SJCRH30 (cell line): ENCODE data around the gene MAP4K4. TPM values are rescaled to one million over a fixed set of nuclear protein-coding genes. Genes with fewer than 3 reads are reported as not detected.

Source experiments
- DNase-seq, 2 experiments: peaks; one replicate each; pipeline ENCODE4 v3.0.0-alpha.2; 2015 to 2020
- H3K27ac ChIP-seq: fragments of 250-450 bp; sonication (Bioruptor Pico); 2 replicates; pipeline ENCODE4 v1.5.1; 2020; ENCODE audit warnings: mild to moderate bottlenecking, moderate library complexity
- H3K27me3 ChIP-seq: fragments of 250-450 bp; sonication (Bioruptor Pico); 2 replicates; pipeline ENCODE4 v1.5.1; 2020; ENCODE audit warnings: mild to moderate bottlenecking, moderate library complexity
- H3K36me3 ChIP-seq: fragments of 250-450 bp; sonication (Bioruptor Pico); 2 replicates; pipeline ENCODE4 v1.5.1; 2020; ENCODE audit warnings: mild to moderate bottlenecking, moderate library complexity
- H3K4me1 ChIP-seq: fragments of 250-450 bp; sonication (Bioruptor Pico); 2 replicates; pipeline ENCODE4 v1.5.1; 2020; ENCODE audit warnings: mild to moderate bottlenecking, moderate library complexity
- H3K4me3 ChIP-seq: fragments of 250-450 bp; sonication (Bioruptor Pico); 2 replicates; pipeline ENCODE4 v1.5.1; 2020; ENCODE audit warnings: mild to moderate bottlenecking, moderate library complexity
- H3K9me3 ChIP-seq: fragments of 250-450 bp; sonication (Bioruptor Pico); replicated peaks from 2 replicates; pipeline ENCODE4 v1.5.1; 2020; ENCODE audit warnings: mild to moderate bottlenecking, moderate library complexity
- total RNA-seq: library from RNA; depleted of rRNA; stranded (reverse); fragments of >200 nt; shearing (Covaris generic); gene quantifications from 2 replicates; pipeline ENCODE4 v1.2.3, GENCODE V29; 2014

Gene MAP4K4
- total RNA-seq, 1 experiment from 2014 or later = 139 TPM

GRCh38 chr2:101855776-101856175 is 158.3 kb downstream of the MAP4K4 start:
- H3K9me3 ChIP-seq = no peaks in the 10 kb centered on the region
- peaks cover 62% of the 10 kb centered on the region for H3K36me3 ChIP-seq
- H3K27ac ChIP-seq = no peak overlapping the region

GRCh38 chr2:101858246-101858645 is 160.7 kb downstream of the MAP4K4 start:
- H3K36me3 ChIP-seq = peaks cover 56% of the 10 kb centered on the region
- H3K4me3 ChIP-seq = no peak overlapping the region

More at GRCh38 chr2:101855776-101856175, 158.3 kb downstream of the MAP4K4 start:
- no peak overlapping the region for H3K4me3 ChIP-seq
- no peak for DNase-seq
- H3K4me1 ChIP-seq = no peaks in the 10 kb centered on the region; the same call in 1 of the 2 replicates
- H3K27me3 ChIP-seq = no peaks in the 10 kb centered on the region

GRCh38 chr2:101858910-101859309 is 161.4 kb downstream of the MAP4K4 start:
- H3K36me3 ChIP-seq = peaks cover 55% of the 10 kb centered on the region
- no peaks in the 10 kb centered on the region for H3K9me3 ChIP-seq
- DNase-seq = no peak
- no peaks in the 10 kb centered on the region for H3K27me3 ChIP-seq
- no peak overlapping the region for H3K4me3 ChIP-seq
- no peak overlapping the region for H3K27ac ChIP-seq
- H3K4me1 ChIP-seq = no peaks in the 10 kb centered on the region; the same call in 1 of the 2 replicates

More at GRCh38 chr2:101858246-101858645, 160.7 kb downstream of the MAP4K4 start:
- Histone ChIP-seq H3K27me3 (no peaks in the 10 kb centered on the region), H3K27ac (no peak overlapping the region), H3K9me3 (no peaks in the 10 kb centered on the region), H3K4me1 (no peaks in the 10 kb centered on the region; the same call in 1 of the 2 replicates)
- DNase-seq = no peak

GRCh38 chr2:101859604-101860003 is 162.1 kb downstream of the MAP4K4 start:
- H3K9me3 ChIP-seq = no peaks in the 10 kb centered on the region
- peaks cover 55% of the 10 kb centered on the region for H3K36me3 ChIP-seq
- no peak for DNase-seq
- no peaks in the 10 kb centered on the region for H3K27me3 ChIP-seq
- H3K27ac ChIP-seq = no peak overlapping the region
- H3K4me3 ChIP-seq = no peak overlapping the region
- H3K4me1 ChIP-seq = no peaks in the 10 kb centered on the region; the same call in 1 of the 2 replicates

GRCh38 chr2:101860157-101860556 is 162.7 kb downstream of the MAP4K4 start:
- Histone ChIP-seq H3K27ac (no peak overlapping the region), H3K4me1 (no peaks in the 10 kb centered on the region; the same call in 1 of the 2 replicates), H3K36me3 (peaks cover 56% of the 10 kb centered on the region), H3K9me3 (no peaks in the 10 kb centered on the region), H3K27me3 (no peaks in the 10 kb centered on the region), H3K4me3 (no peak overlapping the region)
- DNase-seq = no peak

- Histone ChIP-seq H3K4me1 (no peaks in the 10 kb centered on the region; the same call in 1 of the 2 replicates), H3K4me3 (no peak overlapping the region), H3K27me3 (no peaks in the 10 kb centered on the region), H3K9me3 (no peaks in the 10 kb centered on the region), H3K27ac (no peak overlapping the region), H3K36me3 (peaks cover 56% of the 10 kb centered on the region)
- no peak for DNase-seq
Measured at GRCh38 chr2:101860782-101861181, 163.3 kb downstream of the MAP4K4 start.

- H3K9me3 ChIP-seq = no peaks in the 10 kb centered on the region
- H3K27ac ChIP-seq = no peak overlapping the region
- H3K4me3 ChIP-seq = no peak overlapping the region
- H3K4me1 ChIP-seq = no peaks in the 10 kb centered on the region; the same call in 1 of the 2 replicates
- DNase-seq = no peak
- peaks cover 56% of the 10 kb centered on the region for H3K36me3 ChIP-seq
- no peaks in the 10 kb centered on the region for H3K27me3 ChIP-seq
Measured at GRCh38 chr2:101861382-101861781, 163.9 kb downstream of the MAP4K4 start.

GRCh38 chr2:101863534-101863933 is 166.0 kb downstream of the MAP4K4 start:
- Histone ChIP-seq H3K9me3 (no peaks in the 10 kb centered on the region), H3K27me3 (no peaks in the 10 kb centered on the region), H3K36me3 (peaks cover 55% of the 10 kb centered on the region), H3K4me1 (no peaks in the 10 kb centered on the region), H3K4me3 (no peak overlapping the region), H3K27ac (no peak overlapping the region)
- no peak for DNase-seq

- no peak overlapping the region for H3K4me3 ChIP-seq
- no peaks in the 10 kb centered on the region for H3K27me3 ChIP-seq
- H3K27ac ChIP-seq = no peak overlapping the region
- no peak for DNase-seq
- H3K36me3 ChIP-seq = peaks cover 52% of the 10 kb centered on the region
- H3K4me1 ChIP-seq = no peaks in the 10 kb centered on the region
- no peaks in the 10 kb centered on the region for H3K9me3 ChIP-seq
Measured at GRCh38 chr2:101864426-101864825, 166.9 kb downstream of the MAP4K4 start.

GRCh38 chr2:101868525-101868924 is 171.0 kb downstream of the MAP4K4 start:
- no peaks in the 10 kb centered on the region for H3K4me1 ChIP-seq
- DNase-seq = no peak
- peaks cover 70% of the 10 kb centered on the region for H3K36me3 ChIP-seq
- H3K27me3 ChIP-seq = no peaks in the 10 kb centered on the region
- H3K9me3 ChIP-seq = no peaks in the 10 kb centered on the region
- no peak overlapping the region for H3K27ac ChIP-seq
- no peak overlapping the region for H3K4me3 ChIP-seq

GRCh38 chr2:101869527-101869926 is 172.0 kb downstream of the MAP4K4 start:
- no peak for DNase-seq
- Histone ChIP-seq H3K27ac (no peak overlapping the region), H3K27me3 (no peaks in the 10 kb centered on the region), H3K36me3 (peaks cover 72% of the 10 kb centered on the region), H3K9me3 (no peaks in the 10 kb centered on the region), H3K4me1 (no peaks in the 10 kb centered on the region), H3K4me3 (no peak overlapping the region)

- DNase-seq = no peak
- Histone ChIP-seq H3K9me3 (no peaks in the 10 kb centered on the region), H3K27me3 (no peaks in the 10 kb centered on the region), H3K27ac (no peak overlapping the region), H3K4me3 (no peak overlapping the region), H3K4me1 (no peaks in the 10 kb centered on the region), H3K36me3 (peaks cover 75% of the 10 kb centered on the region)
Measured at GRCh38 chr2:101870444-101870843, 172.9 kb downstream of the MAP4K4 start.

GRCh38 chr2:101871480-101871879 is 174.0 kb downstream of the MAP4K4 start:
- DNase-seq = no peak
- Histone ChIP-seq H3K27me3 (no peaks in the 10 kb centered on the region), H3K36me3 (peaks cover 72% of the 10 kb centered on the region), H3K4me1 (no peaks in the 10 kb centered on the region), H3K9me3 (no peaks in the 10 kb centered on the region), H3K4me3 (no peak overlapping the region), H3K27ac (no peak overlapping the region)

- no peak for DNase-seq
- H3K36me3 ChIP-seq = peaks cover 75% of the 10 kb centered on the region
Measured at GRCh38 chr2:101872480-101872879, 175.0 kb downstream of the MAP4K4 start.

GRCh38 chr2:101873543-101873942 is 176.0 kb downstream of the MAP4K4 start:
- Histone ChIP-seq H3K36me3 (peaks cover 81% of the 10 kb centered on the region), H3K27ac (no peak overlapping the region), H3K4me3 (no peak overlapping the region), H3K4me1 (no peaks in the 10 kb centered on the region), H3K9me3 (no peaks in the 10 kb centered on the region), H3K27me3 (no peaks in the 10 kb centered on the region)
- peak in 1 of 2 experiments; percentile 39 for DNase-seq

More at GRCh38 chr2:101872480-101872879, 175.0 kb downstream of the MAP4K4 start:
- no peaks in the 10 kb centered on the region for H3K27me3 ChIP-seq
- H3K9me3 ChIP-seq = no peaks in the 10 kb centered on the region
- no peaks in the 10 kb centered on the region for H3K4me1 ChIP-seq
- H3K27ac ChIP-seq = no peak overlapping the region
- H3K4me3 ChIP-seq = no peak overlapping the region

GRCh38 chr2:101874069-101874468 is 176.6 kb downstream of the MAP4K4 start:
- no peak overlapping the region for H3K4me3 ChIP-seq
- H3K9me3 ChIP-seq = no peaks in the 10 kb centered on the region
- H3K27me3 ChIP-seq = no peaks in the 10 kb centered on the region
- no peak overlapping the region for H3K27ac ChIP-seq
- H3K36me3 ChIP-seq = peaks cover 83% of the 10 kb centered on the region
- DNase-seq = no peak
- no peaks in the 10 kb centered on the region for H3K4me1 ChIP-seq
